Thyroid gland (tissue), 4 donors: ENCODE results near the gene PTPRN.

Experiments
- POLR2A ChIP-seq, 2 donors: fragments of 450-650 bp; IDR thresholded peaks; one replicate each; pipeline ENCODE4 v1.6.1; 2017; ENCODE audit warnings: antibody characterized with exemption in 2 of 2, mild to moderate bottlenecking in 2 of 2, moderate library complexity in 1 of 2
- TF ChIP-seq, protein P1 (sequence below), 6 experiments: fragments of 200-600 bp in 3 of 6; fragments of 450-650 bp in 3 of 6; sonication (generic) in 3 of 6; IDR thresholded peaks; one replicate each; pipeline ENCODE4 v1.5.1; 2016 to 2019; ENCODE audit warnings: antibody characterized with exemption in 6 of 6, mild to moderate bottlenecking in 2 of 6, inconsistent platforms in 1 of 6, moderate library complexity in 1 of 6

DNA sequence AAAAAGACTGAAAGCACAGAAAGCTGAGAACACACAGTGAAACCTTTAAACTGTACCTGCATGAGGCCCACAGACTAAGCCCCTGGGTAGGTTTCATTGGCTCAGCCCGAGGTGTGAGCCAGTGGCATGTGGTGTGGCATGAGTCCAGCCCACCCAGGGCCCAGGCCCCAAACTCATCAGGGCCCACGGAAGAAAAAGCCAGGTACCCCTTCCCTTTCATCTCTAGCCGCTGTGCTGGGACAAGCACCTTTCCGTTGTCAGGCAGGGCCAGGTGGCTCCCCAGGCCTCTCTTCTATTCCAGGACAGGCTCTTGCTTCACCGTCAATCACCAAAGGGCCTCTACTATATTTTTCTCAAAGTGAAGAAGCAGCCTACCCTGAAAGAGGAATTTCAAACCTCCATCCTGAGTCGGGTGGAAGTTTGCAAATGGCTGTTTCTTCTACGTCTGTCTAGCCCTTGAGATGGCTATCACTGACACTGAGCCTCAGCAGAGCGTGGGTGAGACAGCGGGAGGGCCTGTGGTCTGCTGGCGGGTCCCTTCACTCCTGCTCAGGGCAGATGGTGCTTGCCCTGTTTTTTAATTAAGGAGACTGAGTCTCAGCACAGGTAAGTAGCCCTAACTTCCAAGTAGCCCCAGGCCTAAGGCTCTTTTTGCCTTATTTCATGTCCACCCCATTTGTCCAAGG lies 21.5 kb downstream of the PTPRN start:
- TF ChIP-seq, protein P1, sequence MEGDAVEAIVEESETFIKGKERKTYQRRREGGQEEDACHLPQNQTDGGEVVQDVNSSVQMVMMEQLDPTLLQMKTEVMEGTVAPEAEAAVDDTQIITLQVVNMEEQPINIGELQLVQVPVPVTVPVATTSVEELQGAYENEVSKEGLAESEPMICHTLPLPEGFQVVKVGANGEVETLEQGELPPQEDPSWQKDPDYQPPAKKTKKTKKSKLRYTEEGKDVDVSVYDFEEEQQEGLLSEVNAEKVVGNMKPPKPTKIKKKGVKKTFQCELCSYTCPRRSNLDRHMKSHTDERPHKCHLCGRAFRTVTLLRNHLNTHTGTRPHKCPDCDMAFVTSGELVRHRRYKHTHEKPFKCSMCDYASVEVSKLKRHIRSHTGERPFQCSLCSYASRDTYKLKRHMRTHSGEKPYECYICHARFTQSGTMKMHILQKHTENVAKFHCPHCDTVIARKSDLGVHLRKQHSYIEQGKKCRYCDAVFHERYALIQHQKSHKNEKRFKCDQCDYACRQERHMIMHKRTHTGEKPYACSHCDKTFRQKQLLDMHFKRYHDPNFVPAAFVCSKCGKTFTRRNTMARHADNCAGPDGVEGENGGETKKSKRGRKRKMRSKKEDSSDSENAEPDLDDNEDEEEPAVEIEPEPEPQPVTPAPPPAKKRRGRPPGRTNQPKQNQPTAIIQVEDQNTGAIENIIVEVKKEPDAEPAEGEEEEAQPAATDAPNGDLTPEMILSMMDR (IDR thresholded peaks at IDR 0.05), result no peak
- TF ChIP-seq POLR2A (IDR thresholded peaks at IDR 0.05), result no peak
